ENCODE measurements around the gene CPA1.

Gene CPA1

DNA sequence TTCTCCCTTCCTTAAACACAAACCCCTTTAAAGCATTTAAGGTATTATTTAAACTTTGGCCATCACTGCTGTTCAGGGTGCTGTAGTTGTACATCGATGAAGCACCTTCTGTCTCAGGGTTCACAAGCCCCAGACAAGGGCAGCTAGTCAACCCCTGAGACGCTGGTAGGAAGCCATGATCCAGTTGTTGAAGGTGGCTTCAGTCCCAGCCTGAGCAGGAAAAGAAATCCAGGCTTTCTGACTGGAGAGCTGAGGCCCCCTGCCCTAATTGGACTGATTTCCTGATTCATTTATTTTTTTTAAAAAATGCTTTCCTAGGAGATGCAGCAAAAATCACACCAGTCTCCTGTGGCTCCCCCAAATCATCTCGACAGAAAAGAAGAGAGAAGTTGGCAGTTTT is 15.8 kb downstream of the CPA1 start:
- no peak for DNase-seq (ENCODE audit: low spot score)

GRCh38 chr7:130397051-130397757 is 16.9 kb downstream of the CPA1 start:
- no peak for DNase-seq (ENCODE audit: low spot score)

DNA sequence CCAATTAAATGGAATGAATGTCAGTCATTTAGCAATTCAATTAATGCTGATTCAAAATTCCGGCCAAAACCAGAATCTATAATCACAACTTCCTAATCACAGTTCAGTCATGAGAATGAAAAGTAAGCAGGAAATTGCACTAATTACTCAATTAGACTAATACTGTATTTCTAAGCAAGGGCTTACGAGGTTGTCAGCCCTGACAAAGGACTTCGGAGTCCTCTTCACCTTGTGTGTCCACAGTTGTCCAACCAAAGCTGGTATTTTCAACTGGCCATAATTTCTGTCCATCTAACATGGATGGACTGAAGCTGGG is 17.4 kb downstream of the CPA1 start:
- no peak for DNase-seq (ENCODE audit: low spot score)

GRCh38 chr7:130398526-130399090 is 18.3 kb downstream of the CPA1 start:
- no peak for DNase-seq (ENCODE audit: low spot score)

GRCh38 chr7:130400120-130400572 is 19.9 kb downstream of the CPA1 start:
- DNase-seq (ENCODE audit: low spot score), result no peak

DNA sequence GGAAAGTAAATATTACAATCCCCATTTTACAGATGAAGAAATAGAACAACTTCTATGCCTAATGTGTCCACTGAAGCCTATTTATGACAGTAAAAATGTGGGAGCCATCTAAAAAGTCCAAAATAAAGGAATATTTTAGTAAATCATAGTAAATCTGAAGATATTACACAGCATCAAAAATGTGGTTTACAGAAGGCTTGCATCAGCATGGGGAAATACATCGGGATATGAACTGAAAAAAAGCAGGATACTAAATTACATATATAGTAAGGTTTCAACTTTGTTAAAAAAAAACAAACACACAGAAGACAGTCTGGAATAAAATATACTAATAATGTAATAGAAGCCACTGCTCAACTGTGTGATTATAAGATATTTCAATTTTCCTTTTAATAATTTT is 20.8 kb downstream of the CPA1 start:
- DNase-seq (ENCODE audit: low spot score), result no peak

DNA sequence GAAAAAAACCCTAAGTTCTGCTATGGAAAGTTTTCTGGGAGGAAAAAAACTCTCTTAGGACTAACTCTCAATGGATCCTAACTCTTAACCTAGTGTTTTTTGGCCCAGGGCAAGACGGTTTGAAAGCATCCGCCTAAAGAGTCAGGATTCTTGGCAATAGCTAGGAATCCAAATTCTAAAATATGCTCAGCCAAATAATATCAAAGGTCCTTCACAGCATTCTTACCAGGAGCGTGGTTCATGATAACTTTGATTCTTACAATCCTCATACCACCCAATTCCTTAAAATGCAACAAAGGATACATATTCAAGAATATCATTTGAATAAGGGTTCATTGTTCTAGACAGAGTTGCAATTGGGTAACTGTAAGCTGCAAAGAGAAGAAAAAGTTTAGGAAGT is 21.3 kb downstream of the CPA1 start:
- DNase-seq (ENCODE audit: low spot score), result no peak

DNA sequence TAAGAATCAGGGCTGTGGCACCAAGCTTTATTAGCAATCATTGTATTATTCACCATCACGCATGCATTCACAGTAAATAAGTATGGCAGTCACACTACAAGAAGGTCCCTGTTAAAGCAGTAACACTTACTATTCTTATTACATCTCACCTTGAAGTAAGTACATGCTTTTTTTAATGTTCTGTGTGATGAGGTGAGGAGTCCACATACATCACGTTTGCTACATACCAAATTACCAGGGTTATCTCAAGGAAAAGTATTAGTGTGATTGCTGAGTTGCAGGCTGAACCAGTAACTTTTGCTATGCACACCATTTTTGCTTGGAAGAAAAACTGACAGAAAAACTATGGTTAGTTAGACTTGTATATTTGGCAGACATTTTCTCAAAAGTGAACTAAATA is 24.7 kb downstream of the CPA1 start:
- DNase-seq (ENCODE audit: low spot score), result no peak

- DNase-seq (ENCODE audit: low spot score), result no peak
Measured at GRCh38 chr7:130409067-130409711, 28.9 kb downstream of the CPA1 start.

DNA sequence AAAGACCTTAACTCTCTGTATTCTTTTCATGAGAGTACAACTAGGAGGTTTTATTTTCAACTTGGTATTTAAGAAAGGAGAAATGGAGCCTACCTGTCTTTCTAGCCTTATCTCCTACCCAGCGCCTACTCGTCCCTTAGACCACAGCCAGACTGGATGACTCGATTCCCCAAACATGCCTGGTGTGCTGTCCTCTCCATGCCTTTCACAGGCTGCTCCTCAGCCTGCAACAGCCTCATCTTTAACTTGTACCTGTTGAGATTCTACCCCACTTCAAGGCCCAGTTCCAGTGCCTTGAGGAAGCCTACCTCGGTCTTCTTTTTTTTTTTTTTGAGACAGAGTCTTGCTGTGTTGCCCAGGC is 29.4 kb downstream of the CPA1 start:
- no peak for DNase-seq (ENCODE audit: low spot score)

- no peak for DNase-seq (ENCODE audit: low spot score)
Measured at GRCh38 chr7:130410868-130411541, 30.7 kb downstream of the CPA1 start.

- no peak for DNase-seq (ENCODE audit: low spot score)
Measured at GRCh38 chr7:130413201-130413600, 32.9 kb downstream of the CPA1 start.

- DNase-seq (ENCODE audit: low spot score), result no peak
Measured at GRCh38 chr7:130415006-130415405, 34.7 kb downstream of the CPA1 start.

- DNase-seq (ENCODE audit: low spot score), result no peak
Measured at GRCh38 chr7:130417213-130417612, 36.9 kb downstream of the CPA1 start.

GRCh38 chr7:130418306-130418705 is 38.0 kb downstream of the CPA1 start:
- DNase-seq (ENCODE audit: low spot score), result no peak

DNA sequence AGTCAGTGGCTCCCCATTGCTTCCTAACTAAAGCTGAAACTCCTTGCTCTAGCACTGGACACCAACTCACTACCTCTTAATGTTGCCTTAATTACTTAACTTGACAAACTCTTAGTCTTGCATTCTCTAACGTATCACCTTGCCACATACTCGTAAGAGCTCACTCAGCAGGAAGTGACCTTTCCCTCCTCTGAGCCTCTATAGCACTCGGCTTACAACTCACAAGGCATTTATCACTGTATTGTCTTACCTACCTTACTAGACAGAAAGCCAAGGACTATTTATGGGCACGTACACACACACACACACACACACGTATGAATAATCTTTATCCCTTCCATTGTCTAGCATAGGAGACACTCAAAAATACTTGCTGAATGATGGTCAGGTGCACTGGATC is 39.4 kb downstream of the CPA1 start:
- no peak for DNase-seq (ENCODE audit: low spot score)

- DNase-seq (ENCODE audit: low spot score), result no peak
Measured at GRCh38 chr7:130420943-130421578, 40.8 kb downstream of the CPA1 start.

GRCh38 chr7:130421684-130422083 is 41.4 kb downstream of the CPA1 start:
- DNase-seq (ENCODE audit: low spot score), result no peak

GRCh38 chr7:130423501-130424037 is 43.3 kb downstream of the CPA1 start:
- no peak for DNase-seq (ENCODE audit: low spot score)

DNA sequence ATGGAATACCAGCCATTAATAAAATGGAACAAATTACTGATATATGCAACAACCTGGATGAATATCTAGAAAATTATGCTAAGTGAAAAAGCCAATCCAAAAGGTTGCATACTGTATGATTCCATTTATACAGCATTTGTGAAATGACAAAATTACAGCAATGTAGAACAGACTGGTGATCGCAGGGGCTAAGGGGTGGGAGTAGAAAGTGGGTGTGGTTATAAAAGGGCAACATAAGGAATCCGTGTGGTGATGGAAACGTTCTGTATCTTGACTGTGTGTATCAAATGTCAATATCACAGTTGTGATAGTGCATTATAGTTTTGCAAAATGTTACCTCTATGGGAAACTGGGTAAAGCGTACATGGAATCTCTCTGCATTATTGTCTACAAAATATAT is 45.5 kb downstream of the CPA1 start:
- DNase-seq (ENCODE audit: low spot score), result no peak

GRCh38 chr7:130426564-130426963 is 46.3 kb downstream of the CPA1 start:
- no peak for DNase-seq (ENCODE audit: low spot score)

GRCh38 chr7:130429019-130429418 is 48.7 kb downstream of the CPA1 start:
- DNase-seq (ENCODE audit: low spot score), result no peak

Measured in left forelimb (tissue), 1 donor.